Left ventricle myocardium inferior (tissue), 1 donor: Measurements from ENCODE around the gene CRTC1. TPM values are rescaled to one million over a fixed set of nuclear protein-coding genes. Genes with fewer than 3 reads are reported as not detected.

Source experiments
- DNase-seq: peaks from one replicate; pipeline ENCODE4 v3.0.0-alpha.2; 2020
- H3K27ac ChIP-seq: fragments of 200-600 bp; replicated peaks from 2 replicates; pipeline ENCODE4 v1.8.0; 2021
- H3K27me3 ChIP-seq: fragments of 200-600 bp; 2 replicates; pipeline ENCODE4 v1.8.0; 2021; ENCODE audit warnings: low read depth
- H3K36me3 ChIP-seq: fragments of 200-600 bp; 2 replicates; pipeline ENCODE4 v1.8.0; 2021
- H3K4me1 ChIP-seq: fragments of 200-600 bp; 2 replicates; pipeline ENCODE4 v1.8.0; 2021
- H3K4me3 ChIP-seq: fragments of 200-600 bp; 2 replicates; pipeline ENCODE4 v1.8.0; 2021; ENCODE audit warnings: mild to moderate bottlenecking, moderate library complexity
- H3K9me3 ChIP-seq: fragments of 200-600 bp; replicated peaks from 2 replicates; pipeline ENCODE4 v1.8.0; 2021
- CTCF ChIP-seq: fragments of 200-600 bp; IDR thresholded peaks from 2 replicates; pipeline ENCODE4 v1.8.0; 2021; ENCODE audit warnings: antibody characterized with exemption, mild to moderate bottlenecking, borderline replicate concordance
- intact Hi-C: fragments of 100-400 bp; cut with micrococcal nuclease; formaldehyde crosslinking; loops from one replicate; pipeline ENCODE4 v1.11.0; 2022
- total RNA-seq: library from RNA; stranded (reverse); fragmentation: NEBNext Ultra II Directional; extraction: Animal tissue kit (Norgen Biotek cat#: 25700); gene quantifications from one replicate; pipeline ENCODE4 v1.2.1, GENCODE V29; 2021
- donor health status: DM: no; HTN: yes; CAD: no; lungs with severe emphysema.

CRTC1 gene
- total RNA-seq, 1 donor from 2014 or later = 9.7 TPM

- no peaks in the 10 kb centered on the region for H3K4me1 ChIP-seq
- H3K4me3 ChIP-seq = no peak overlapping the region
- peaks cover 24% of the 10 kb centered on the region for H3K36me3 ChIP-seq
- no peak overlapping the region for H3K27ac ChIP-seq
- H3K9me3 ChIP-seq = no peaks in the 10 kb centered on the region
- intact Hi-C loops = no loop called here
- H3K27me3 ChIP-seq = no peaks in the 10 kb centered on the region
- DNase-seq = no peak
- TF ChIP-seq CTCF = no peak
Measured at GRCh38 chr19:18750295-18750970, 67.0 kb downstream of the CRTC1 start.

GRCh38 chr19:18751571-18751970 lies 68.1 kb downstream of the CRTC1 start:
- Histone ChIP-seq H3K9me3 (no peaks in the 10 kb centered on the region), H3K4me1 (no peaks in the 10 kb centered on the region), H3K36me3 (peaks cover 29% of the 10 kb centered on the region), H3K27me3 (no peaks in the 10 kb centered on the region), H3K4me3 (no peak overlapping the region), H3K27ac (no peak overlapping the region)
- no peak for TF ChIP-seq CTCF
- DNase-seq = no peak
- intact Hi-C loops = no loop called here

- no peak for TF ChIP-seq CTCF
- no peaks in the 10 kb centered on the region for H3K27me3 ChIP-seq
- intact Hi-C loops = no loop called here
Measured at GRCh38 chr19:18754501-18754900, 71.0 kb downstream of the CRTC1 start.

GRCh38 chr19:18756896-18757295 lies 73.4 kb downstream of the CRTC1 start:
- no peak overlapping the region for H3K27ac ChIP-seq
- H3K4me1 ChIP-seq = peaks cover 3% of the 10 kb centered on the region
- intact Hi-C loops = no loop called here
- no peak for DNase-seq
- H3K27me3 ChIP-seq = no peaks in the 10 kb centered on the region
- no peak for TF ChIP-seq CTCF
- peaks cover 23% of the 10 kb centered on the region for H3K36me3 ChIP-seq
- no peak overlapping the region for H3K4me3 ChIP-seq
- H3K9me3 ChIP-seq = no peaks in the 10 kb centered on the region

More at GRCh38 chr19:18754501-18754900, 71.0 kb downstream of the CRTC1 start:
- H3K4me1 ChIP-seq = no peaks in the 10 kb centered on the region
- DNase-seq = no peak
- H3K36me3 ChIP-seq = peaks cover 33% of the 10 kb centered on the region
- no peak overlapping the region for H3K4me3 ChIP-seq
- H3K9me3 ChIP-seq = no peaks in the 10 kb centered on the region
- no peak overlapping the region for H3K27ac ChIP-seq

GRCh38 chr19:18759304-18759994 lies 76.0 kb downstream of the CRTC1 start:
- intact Hi-C loops = no loop called here
- DNase-seq = no peak
- Histone ChIP-seq H3K36me3 (peaks cover 10% of the 10 kb centered on the region), H3K27me3 (no peaks in the 10 kb centered on the region), H3K4me1 (peaks cover 17% of the 10 kb centered on the region), H3K9me3 (no peaks in the 10 kb centered on the region), H3K4me3 (no peak overlapping the region), H3K27ac (no peak overlapping the region)
- no peak for TF ChIP-seq CTCF
